ENCODE measurements around the gene SLC22A15.
"Not testable (repeated sequence)": the region's sequence is repeated elsewhere in the genome, so short reads cannot be mapped to it uniquely, and the experiment has no call there.

Gene SLC22A15

DNA sequence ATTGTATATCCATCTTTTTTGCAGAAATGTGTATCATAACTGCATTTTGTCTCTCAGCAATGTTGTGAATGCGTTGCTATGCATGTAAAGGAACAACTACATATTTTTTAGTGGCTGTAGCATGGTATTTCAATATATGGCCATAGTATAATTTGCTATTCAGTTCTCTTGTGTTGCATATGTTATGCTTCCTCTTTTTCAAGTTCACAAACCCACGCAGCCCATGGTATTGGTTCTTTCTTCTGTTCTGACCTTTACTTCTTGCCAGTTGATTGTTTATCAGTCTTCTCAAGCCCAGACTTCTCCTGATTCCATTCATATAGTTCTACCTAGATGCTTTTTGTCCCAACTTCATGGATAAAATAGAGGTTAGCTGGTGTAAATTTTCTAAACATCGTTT, 6.1 kb downstream of the SLC22A15 start:
- DNase-seq = no peak

GRCh38 chr1:115983584-115983983, 7.3 kb downstream of the SLC22A15 start:
- no peak for DNase-seq

DNA sequence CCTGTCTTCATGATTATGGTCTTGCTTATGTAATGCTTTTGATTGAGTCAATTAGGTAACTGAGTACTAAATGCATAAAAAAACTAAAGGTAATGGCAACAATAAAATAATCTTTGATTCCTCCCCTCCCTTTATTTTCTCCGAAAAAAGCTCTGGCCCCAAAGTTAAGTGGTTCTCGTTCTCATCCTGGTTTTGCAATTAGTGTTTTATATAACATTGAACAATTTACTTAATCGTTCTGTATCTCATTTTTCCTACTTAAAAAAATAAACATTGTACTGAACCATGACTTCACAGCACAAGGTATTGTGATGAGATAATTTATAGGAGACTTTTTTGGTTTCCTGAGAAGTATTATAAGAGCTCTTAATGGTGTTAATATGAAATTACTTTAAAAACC, 11.3 kb downstream of the SLC22A15 start:
- no peak for DNase-seq

DNA sequence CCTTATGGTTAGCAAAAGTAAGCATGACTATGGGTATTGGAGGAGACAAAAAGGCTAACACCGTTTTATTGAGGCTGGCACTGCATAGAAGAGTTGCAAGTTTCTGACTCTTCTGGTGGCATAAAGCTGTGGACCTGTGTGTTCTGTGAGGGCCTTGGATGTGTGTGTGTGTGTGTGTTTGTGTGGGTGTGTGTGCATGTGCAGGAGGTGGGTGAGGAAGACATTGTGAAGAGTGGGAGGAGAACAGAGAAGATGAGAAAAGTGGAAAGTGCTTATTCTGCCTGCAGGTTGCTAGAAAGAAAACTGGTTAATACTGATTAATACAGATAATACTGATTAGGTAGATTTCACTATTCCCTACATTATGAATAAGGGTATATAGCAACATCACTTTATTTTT, 12.6 kb downstream of the SLC22A15 start:
- DNase-seq = no peak

DNA sequence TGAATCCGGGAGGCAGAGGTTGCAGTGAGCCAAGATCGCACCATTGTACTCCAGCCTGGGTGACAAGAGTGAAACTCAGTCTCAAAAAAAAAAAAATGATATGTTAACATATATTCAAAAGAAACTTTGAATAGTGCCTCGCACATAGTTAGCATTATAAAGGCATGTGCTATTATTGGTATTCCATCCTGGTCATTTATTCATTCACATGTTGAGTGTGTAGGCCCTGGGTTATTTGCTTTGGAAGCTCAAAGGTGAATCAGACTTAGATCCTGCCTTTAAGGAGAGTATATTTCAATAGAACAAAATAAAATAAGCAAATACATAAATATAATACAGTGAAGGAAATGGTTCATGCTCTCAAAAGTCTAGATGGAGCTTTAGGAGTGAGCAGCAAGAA, 13.4 kb downstream of the SLC22A15 start:
- no peak for DNase-seq

DNA sequence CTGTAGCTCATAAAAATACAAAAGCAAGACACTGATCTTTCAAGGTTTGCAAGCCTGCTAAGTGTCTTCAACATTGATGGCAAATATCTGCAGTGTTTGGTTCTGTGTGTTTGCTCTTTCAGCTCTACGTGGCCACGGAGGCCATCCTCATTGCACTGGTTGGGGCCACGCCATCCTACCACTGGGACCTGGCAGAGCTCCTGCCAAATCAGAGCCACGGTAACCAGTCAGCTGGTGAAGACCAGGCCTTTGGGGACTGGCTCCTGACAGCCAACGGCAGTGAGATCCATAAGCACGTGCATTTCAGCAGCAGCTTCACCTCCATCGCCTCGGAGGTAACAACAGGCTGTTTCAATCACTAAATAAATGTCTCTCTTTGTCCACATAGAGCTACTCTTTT, 15.6 kb downstream of the SLC22A15 start:
- no peak for DNase-seq

DNA sequence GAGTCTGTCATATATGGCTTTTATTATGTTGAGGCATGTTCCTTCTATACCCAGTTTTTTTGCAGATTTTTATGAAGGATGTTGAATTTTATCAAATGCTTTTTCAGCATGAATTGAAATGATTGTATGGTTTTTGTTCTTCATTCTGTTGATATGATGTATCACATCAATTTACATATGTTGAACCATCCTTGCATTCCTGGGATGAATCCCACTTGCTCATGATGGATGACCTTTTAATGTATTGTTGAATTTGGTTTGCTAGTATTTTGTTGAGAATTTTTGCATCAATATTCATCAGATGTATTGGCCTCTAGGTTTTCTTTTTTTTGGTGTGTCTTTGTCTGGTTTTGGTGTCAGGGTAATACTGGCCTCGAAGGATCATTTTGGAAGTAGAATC, 21.6 kb downstream of the SLC22A15 start:
- not testable (repeated sequence) for DNase-seq

DNA sequence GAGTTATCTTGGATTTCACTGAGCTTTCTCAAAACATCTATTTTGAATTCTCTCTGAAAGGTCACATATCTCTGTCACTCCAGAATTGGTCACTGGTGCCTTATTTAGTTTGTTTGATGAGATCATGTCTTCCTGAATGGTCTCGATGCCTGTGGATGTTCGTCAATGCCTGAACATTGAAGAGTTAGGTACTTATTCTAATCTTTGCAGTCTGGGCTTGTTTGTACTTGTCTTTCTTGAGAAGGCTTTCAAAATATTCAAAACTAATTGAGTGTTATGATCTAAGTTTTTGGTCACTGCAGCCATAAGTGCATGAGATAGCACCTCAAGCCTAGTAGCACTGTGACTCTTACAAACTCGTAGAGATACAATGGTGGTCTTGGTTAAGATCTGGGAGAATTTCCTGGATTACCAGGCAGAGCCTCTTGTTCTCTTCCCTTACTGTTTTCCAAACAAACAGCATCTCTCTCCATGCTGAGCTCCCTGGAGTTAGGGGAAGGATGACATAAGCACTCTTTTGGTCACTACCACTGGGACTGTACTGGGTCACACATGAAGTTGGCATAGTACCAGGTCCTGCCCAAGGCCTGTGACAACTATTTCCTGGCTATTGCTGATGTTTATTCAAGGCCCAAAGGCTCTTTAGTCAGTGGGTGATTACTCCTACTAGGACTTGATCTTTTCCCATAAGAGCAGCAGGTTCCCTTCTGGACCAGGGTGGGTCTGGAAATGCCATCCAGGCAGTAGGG, 25.6 kb downstream of the SLC22A15 start:
- DNase-seq = no peak

GRCh38 chr1:116002781-116003420, 26.6 kb downstream of the SLC22A15 start:
- no peak for DNase-seq

DNA sequence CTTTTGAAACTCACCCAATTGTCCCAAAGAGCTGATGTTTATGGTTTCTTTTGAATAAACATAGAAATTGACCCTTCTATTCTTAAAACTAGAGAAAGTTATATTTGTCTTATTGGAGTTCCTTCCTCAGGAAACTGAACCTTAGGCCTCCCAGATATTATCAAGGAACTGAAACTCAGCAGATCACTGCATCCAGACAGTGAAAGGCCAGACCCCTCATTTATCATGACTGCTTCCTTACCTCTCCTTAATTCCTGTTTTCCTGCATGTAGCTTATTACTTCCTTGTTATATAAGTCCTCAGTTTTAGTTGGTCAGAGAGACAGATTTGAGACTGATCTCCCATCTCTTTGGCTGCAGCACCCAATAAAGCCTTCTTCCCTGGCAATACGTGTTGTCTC, 27.5 kb downstream of the SLC22A15 start:
- DNase-seq = no peak

DNA sequence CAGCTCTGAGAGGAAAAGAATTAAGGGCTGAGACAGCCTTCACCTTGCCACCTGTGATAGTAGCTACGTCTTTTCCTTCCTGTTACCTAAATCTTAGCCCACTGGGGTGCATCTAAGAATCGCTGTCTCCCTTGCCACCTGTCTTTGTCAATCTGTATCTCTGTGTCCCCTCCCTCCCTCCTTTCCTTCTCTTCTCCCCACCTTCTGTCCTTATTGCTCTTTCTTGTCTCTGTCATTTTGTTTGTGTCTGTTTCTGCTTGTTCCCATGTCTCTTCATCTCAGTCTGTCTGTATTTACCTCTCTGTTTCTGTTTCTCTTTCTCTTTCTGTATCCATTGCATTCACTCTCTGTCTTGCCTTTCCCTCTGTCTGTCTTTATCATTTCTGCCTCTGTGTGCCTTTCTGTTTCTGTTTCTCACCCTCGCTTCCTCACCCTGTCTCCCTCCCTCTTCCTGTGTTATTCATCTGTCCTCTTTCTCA, 30.2 kb downstream of the SLC22A15 start:
- no peak for DNase-seq

DNA sequence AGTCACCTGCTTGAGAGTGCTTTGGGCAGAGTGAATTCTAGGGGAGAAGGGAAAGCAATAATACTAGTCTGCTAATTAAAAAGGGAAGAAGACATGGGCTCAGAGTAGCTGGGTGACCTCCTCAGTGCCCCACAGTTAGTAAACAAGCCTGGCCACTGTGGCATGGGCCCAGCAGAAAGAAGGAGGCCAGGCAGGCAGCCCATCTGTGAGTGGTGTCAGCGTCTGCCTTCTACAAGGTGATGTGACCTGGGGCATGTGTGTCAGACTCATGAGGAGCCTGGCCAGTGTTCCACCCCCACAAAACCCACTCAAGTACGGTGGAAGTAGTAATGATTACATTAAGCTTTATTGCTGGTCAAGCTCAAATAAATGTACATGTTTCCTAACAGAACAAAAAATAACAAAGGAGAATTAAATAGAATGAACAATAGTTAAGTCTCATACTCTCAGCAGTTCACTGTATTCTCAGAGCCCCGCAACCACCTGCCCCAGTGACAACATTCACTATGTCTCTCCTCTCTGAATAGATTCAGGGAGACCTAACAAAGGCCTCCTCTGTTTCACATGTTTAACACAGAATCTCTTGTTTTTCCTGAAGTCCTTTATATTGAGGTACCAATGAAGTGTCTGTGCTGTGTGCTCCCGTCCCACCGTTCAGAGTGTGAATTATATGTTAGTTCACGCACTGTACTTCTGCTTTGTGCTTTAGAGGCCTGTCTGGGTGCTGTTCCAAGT, 32.5 kb downstream of the SLC22A15 start:
- no peak for DNase-seq

- no peak for DNase-seq
Observed at GRCh38 chr1:116012716-116013115, 36.4 kb downstream of the SLC22A15 start.

- no peak for DNase-seq
Observed at GRCh38 chr1:116015679-116016078, 39.4 kb downstream of the SLC22A15 start.

- no peak for DNase-seq
Observed at GRCh38 chr1:116018007-116018406, 41.7 kb downstream of the SLC22A15 start.

- DNase-seq = no peak
Observed at GRCh38 chr1:116019653-116020253, 43.4 kb downstream of the SLC22A15 start.

- DNase-seq = peak in 1 of 4 experiments; percentile 8
Observed at GRCh38 chr1:116020668-116021272, 44.5 kb downstream of the SLC22A15 start.

GRCh38 chr1:116024626-116025025, 48.3 kb downstream of the SLC22A15 start:
- DNase-seq = no peak

DNA sequence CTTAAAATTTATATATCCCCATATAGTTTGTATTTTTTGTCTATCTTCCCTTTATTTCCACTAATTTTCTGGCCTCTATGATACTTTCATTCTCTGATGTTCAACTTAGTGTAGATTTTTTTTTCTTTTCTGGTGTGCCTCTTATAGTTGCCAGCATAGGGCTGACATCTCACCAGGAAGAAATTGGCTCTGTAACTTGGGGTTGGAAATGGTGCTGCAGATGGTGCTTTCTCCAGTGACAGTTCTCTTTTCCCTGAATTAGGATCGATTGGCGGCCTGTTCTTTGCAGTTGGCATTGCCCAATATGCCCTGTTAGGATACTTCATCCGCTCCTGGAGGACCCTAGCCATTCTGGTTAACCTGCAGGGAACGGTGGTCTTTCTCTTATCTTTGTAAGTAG, 50.3 kb downstream of the SLC22A15 start:
- DNase-seq = no peak

- DNase-seq = no peak
Observed at GRCh38 chr1:116031302-116031835, 55.1 kb downstream of the SLC22A15 start.

DNA sequence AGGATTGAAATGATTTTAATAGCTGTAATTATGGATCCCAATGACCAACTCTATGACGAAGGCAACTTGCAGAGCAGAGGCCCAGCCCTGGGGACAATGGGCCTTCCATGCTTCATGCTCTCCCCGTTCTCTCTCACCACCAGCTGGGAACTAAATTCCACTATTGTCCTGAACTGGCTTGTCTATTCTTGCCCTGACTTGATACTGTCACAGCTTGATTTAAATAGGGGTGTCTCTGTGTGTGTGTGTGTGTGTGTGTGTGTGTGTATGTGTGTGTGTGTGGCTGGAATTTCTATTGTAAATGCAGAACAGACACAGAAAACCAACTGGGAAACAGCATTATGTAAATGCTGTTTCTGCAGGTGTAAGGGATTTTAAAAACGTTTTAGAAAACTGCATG, 57.0 kb downstream of the SLC22A15 start:
- DNase-seq = no peak

DNA sequence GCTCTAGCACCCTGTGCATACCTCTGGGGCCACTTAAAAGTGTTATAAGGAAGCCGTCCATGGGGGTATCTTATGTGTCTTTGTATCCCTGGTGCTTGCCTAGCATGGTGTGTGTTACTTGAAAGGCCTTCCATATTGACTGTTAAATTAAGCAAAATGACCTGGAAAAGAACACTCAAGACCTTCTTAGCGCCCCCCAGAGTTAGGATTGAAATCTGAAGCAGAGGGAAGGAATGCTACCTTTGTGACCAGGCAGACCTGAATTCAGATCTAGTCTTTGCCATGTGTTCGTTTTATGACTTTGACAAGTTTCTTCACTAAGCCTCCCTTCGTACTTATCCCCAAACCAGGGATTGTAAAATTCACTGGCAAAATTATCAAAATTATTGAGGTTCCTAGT, 59.9 kb downstream of the SLC22A15 start:
- no peak for DNase-seq

DNA sequence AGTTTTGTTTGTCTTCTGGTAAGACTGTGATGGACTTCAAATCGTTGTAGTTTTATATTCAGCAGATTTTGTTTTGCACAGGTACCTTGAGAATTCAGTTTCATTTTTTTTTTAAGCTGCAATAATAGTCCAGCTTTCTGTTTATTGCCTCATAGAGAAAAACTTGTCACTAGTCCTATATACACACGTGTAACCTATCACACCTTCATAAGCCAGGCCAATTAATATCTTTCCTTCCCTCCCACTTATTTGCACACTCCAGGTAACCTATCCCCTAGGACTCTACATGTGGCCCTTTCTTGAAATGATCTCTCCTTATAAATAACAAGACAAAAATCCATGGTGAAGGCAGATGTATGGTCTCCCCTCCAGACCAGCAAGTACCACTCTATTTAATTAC, 62.4 kb downstream of the SLC22A15 start:
- DNase-seq = no peak
